NCI-H1436 (cell line): ENCODE results near the gene ZNF618.

Experiments used
- DNase-seq: peaks from one replicate; lab custom pipeline; 2025; lab: John Stamatoyannopoulos, UW

The ZNF618 gene

DNA sequence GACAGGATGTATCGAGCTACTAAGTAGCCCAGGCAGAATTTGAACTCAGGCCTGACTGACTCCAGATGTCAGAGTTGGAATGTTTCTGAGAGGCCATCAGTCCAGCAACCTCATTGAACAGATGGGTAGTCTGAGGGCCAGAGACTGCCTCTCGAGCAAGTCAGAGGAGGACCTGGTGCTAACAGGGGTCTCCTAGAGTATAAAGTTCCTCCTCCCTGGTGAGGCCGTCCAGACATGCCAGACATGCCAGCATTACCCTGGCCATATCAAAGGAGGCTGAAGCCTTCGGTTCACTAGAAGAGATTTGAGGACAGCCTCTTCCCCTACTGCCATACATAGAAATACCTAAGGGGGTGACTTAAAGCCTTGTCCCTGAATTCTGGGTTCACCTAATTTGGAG, 81.2 kb downstream of the ZNF618 start:
- no peak for DNase-seq

DNA sequence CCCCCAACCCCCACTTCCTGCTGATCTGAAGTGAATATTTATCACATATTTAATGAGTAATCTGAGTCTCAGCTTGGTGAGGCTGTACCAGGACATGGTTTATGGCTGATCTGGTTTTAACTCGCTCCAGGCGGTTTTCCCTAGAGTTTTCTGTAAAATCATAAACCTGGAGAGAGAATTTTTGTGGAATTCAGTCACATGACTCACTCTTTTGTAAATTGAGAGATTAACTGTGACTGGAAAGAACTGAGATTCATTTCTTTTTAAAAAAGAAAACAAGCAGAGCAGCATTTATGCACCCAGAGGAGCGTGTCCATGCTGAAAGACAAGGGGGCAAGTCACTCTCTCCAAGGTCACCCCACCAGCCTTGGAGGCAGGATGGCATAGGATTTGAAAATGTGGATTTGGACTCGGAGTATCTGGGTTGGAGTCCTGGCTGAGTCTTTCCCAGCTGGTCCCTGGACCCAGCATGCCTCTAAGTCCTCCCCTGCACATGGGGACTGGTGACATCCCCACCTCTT, 81.8 kb downstream of the ZNF618 start:
- DNase-seq: no peak

DNA sequence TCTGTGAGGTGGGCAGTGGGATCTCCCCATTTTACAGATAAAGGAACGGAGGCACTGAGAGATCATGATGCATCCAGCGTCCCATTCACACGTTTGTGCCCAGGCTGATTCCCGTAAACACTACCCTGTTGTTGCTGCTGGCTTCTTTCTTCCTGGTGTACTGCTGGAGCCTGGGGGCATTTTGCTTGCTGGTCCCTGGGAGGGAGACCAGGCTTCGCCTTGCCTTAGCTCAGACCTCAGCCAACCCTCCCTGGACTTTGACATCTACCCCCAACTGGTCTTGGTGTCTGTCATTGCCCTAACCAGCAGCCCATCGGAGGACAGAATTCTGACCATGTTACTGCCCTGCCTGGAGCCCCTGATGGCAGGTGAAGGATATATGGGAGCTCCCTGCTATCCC, 82.4 kb downstream of the ZNF618 start:
- DNase-seq: no peak

DNA sequence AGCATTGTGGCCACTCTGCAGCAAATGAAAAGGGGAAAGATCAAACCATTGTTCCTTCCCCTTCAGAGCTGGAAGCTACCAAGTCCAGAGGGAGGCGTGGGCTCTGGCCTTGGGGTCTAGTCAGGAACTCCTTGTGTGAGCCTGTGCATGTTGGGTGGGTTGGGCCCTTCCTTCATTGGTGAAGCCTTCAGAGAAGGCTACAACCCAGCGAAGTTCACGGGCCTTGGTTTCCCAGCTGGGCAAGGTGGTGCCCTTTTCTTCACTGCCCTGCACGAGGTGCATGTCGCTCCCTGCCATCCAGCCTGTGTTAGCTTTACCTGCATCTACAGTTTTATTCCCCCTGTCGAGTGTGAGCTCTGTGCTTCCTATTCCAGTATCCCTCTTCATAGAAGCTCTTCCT, 84.7 kb downstream of the ZNF618 start:
- DNase-seq: no peak

DNA sequence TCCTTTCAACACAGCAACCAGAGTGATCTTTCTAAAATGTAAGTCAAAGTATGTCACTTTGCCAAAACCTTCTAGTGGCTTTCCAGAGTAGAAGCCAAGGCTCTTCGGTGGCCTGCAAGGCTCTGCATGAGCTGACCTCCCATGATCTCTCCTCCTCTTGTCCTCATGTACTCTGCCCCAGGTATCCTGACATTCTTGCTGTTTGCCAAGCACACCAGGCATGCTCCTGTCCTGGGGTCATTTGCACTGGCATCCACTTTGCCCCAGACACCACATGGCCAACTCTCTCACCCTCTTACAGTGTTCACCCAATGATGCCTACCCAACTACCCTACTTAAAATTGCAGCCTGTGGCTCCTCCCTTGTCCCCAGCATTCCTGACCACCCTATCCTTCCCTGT, 86.3 kb downstream of the ZNF618 start:
- no peak for DNase-seq

DNA sequence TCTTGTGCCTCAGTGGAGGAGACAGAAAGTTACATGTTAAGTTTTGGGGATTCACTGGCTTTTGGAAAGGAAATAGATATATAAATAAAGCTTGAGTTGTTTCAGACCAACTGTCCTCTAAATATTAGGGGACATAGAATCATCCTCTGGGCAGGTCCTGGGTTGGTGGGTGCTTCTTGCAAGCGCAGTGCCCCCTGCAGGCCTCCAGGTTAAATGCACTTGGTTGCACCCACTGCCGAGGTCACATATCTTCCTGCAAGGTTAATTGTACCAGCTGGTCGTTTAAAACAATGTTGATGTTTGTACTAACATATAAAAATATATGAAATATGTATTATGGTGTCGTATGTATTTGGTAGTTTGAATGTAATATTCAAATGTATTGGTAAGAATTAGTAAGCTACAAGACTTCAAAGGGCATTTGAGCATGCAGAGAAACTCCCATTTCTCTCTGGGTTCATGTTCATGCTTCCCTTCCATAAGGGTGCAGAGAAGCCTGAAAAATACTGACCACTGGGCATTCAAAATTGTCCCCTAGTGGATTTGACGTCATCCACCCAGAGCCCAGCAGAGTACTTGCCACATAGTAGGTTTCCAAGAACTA, 87.0 kb downstream of the ZNF618 start:
- DNase-seq: no peak

DNA sequence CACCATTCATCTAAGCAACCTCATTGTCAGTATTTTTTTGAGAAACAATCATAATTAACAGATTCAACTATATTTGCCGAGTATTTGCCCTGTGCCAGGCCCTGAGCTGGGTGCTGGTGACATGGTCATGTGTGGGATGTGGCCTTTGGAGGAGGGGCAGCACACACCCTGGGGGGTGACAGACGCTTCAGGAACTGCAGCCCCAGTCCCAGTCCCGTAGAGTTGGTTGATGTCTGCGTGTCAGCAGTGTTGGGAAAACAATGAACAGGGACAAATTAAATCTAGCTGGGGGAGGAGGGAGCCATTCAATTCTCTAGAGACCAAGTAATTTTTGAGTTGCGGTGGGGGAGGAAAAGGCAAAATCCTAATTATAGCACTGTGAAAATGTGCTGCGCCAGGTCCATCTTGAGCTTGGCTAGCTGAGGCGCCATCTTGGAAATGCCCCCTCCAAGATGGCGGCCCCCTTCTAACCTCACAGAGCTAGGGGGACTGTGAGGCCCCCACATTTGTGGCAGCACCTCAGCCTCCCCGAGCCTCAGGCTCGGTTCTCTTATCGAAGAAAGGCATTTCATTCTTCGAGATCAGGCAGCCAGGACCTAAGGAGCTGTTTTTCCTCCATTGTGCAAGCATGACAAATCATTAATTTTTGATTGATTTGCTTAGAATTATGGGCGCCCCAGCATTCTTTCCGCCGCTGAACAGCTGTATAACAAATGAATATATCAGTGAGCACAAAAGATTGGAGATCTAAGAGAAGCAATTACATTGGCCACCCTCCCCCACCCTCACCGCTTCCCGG, 87.8 kb downstream of the ZNF618 start:
- DNase-seq: no peak

DNA sequence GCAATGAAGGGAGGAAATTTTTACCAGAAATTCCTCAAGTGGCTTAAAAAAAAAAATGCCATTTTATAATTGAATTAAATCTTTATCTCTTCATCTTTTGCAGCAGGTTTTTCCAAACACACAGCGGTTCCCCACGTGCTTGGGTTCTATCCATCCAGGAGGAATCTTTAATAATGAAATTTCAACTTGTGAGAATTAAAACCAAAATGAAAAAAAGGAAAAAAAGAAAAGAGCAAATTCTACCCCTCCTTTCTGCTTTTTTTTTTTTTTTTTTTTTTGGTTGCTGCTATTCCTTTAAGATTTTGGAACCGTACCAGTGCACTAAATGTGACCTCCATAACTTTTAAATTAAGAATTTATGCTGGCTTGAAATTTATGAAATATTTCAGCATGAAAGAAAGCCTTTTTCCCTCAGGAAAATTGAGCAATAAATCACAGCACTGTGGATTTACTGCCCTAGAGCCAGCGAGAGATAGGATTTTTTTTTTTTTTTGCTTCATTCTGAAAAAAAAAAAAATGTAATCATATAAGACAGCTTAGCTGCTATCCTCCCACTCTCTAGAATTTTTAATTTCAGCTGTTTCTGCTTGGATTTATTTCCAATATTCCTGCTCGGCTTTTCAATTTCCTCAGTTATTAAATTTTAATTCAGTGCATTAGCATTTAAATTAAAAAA, 88.5 kb downstream of the ZNF618 start:
- DNase-seq: no peak

DNA sequence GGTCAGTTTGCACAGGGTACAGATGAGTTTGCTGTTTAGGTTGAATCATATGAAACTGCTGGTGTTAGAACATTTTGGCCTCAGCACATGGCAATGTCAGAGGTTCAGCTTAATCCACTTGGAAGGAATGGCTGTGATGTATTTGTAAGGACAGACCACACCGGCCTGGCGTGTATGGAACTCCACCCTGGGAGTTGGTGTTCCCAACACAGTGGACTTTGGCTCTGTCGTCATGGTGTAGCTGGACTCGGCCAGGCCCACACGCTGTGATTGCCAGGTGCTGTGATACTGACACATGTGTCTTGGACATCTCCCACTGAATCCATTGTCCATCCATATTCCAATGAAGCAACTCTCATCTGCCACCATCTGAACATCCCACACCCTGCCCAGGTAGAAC, 90.3 kb downstream of the ZNF618 start:
- DNase-seq: no peak

DNA sequence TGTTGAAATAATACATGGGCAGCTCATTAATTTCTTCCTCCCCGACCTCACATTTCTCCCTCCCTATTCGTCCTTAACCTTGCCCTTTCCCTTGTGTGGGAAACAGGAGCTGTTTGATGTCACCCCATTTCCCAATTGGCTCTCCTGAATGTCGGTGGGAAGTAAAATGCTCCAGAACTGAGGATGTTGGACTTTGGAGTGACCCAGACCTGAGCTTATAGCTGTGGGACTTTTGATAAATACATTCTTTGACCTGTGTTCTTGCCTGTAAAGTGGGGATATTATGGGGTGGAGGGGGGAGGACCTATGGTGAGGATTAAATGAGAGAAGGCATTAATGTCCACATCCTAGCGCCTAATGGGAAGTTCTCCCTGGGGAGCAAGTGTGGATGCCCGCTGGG, 91.3 kb downstream of the ZNF618 start:
- DNase-seq: no peak

DNA sequence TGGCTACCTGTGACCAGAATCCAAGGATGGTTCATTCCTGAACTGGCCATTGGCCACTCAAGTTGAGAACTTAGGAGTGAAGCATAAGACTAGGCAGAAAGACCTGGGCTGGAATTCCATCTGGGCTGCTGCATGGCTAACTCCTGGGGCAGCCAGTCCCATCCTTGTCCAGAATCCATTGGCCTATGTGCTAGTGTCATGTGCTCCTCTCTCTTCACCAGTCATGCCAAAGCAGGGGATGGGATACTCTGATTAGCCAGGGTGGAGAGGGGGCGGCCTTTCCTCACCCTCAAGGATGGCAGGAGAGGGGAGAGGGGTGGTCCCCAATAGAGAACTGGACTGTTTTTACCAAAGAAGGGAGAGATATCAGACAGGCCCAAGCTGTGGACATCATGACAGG, 93.2 kb downstream of the ZNF618 start:
- DNase-seq: no peak

DNA sequence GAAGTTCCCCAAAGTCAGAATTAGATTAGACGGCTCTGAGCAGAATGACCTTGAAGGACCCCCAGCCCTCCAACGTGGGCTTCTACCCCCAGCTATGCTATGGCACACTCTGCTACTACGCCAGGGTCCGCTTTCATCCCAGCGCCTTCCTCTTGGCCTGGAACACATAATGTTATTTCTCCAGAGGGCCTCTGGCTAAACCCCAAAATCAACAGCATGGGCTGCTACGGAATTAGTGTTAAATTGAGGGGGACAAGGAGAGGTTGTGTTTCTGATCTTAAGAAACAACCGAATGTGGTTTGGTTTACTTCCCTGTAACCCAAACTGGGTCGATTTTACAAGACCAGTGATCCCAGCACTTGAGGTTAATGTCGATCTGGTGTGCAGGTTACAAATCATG, 97.1 kb downstream of the ZNF618 start:
- no peak for DNase-seq

DNA sequence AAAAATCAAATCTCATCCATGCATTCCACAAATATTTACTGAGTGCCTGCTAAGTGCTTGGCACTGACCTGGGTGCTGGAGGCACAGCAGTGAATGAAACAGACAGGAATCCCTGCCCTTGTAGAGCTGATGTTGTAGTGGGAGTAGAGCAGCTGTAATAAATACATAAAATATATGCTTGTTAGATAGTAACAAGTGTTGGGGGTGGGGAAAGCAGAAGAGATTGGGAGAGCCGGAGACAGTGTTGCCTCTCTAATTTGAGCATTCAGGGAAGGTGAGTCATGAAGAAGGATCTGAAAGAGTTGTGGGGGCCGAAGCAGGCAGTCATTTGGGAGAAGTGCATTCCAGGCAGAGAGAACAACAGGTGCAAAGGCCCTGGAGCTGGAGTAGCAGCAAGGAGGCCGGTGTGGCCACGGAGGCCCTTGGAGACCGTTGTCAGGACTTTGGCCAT, 97.9 kb downstream of the ZNF618 start:
- no peak for DNase-seq

DNA sequence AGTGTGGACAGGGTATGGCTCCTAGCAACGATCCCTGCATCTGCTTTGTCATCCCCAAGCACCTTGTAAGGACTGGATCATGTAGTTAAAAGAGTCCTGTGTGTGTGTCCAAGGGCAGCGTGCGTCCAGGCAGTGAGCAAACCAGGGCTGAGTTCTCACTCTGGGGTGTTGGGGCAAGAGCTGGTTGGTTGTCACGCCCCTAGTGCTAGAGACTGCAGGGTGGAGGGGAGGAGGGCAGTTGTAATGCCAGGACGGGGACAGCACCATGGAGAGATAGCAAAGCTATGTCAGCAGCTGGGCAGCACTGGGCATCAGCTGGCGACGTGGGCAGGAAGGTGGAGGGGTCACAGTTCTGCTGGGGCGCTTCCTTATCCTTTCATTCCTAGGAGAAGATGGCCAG, 100.8 kb downstream of the ZNF618 start:
- no peak for DNase-seq

DNA sequence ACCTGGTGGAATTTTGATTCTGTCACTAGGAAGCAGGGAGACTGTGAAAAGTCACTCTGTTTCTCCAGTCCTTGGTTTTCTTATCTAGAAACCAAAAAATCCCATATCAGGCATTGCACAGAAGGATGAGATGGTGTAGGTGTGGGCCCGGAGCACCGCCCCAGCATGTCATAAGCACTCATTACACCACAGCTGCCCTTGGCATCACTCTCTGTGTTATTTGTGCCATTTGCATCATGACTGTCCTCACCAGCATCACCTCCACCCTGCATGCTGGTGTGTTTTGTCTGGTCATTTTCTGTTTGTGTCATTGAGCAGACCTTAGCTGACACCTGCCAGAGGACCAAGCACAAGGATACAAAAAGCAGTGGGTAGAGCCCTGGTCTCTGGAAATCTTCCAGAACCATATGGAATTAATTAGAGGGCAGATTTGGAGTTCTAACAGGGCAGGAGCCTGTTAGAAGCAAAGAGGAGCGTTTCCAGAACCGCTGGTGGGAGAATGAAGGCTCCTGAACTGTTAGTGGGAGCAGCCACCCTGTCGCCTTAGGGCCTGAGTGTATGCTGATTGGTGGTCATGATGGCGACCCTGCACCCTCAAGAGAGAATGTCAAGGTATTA, 102.7 kb downstream of the ZNF618 start:
- no peak for DNase-seq

DNA sequence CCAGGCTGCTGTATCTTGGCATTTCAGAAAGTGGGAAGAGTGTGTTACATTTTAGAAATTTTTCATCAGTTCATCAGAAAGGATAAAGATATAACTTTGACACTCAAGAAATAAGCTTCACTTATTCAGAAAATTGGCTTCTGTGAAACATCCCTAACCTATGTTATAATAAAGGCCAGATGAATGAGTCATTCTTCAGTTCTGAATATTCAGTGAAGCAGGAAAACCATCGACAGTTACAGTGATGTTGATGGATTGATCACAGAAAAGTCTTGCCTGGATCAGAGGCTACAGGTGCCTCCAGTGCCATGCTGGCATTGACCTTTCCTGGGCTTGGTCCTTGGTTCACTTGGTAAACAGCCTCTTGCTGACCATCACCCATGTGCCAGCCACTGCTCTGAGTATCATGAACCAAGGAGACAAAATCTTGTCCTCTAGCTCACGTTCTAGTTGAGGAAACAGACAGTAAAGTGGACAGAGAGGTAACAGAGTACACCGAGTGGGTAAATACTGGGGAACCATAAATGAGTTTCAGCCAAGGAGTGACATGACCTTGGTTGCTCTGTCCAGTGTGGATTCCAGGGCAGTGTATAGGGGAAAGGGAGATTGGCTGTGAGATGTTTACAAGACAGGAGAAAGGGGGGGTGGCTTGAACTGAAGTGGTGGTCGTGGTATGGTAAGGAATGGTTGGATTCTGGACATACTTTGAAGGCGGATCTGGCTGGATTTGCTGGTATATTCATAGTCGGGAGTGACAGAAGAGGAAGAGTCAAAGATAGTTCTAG, 103.4 kb downstream of the ZNF618 start:
- DNase-seq: no peak

DNA sequence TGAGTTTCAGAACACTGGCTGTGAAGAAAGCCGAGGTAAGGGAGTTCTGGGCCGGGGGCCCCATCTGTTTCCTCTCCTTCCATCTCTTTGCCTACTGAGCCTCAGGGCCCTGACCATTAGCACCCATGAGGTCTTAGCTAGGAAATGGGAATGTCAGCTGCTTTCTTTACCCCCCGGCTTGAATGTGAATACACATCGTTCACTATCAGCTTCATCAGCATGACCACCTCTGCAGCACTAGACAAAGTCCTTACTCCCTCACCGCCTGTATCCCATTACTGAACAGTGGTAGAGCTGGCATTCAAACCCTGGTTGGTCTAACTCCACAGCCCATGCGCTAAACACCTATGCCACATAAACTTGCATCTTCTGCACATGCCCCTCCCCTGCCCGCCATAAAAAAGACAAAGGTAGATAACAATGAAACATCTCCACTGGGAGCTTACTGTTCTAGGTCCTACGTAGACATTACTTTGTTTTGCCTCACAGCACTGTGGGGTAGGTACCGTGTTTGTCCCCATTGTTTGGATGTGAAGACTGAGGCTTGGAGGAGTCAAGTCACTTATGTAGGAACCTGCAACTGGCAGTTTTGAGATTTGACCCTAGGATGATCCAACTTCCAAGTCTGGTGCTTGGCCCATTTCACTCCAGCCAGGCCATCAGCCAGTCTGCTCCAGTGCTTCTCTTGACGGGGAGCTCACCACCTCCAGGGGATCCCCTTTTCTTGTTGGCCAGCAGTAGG, 108.7 kb downstream of the ZNF618 start:
- DNase-seq: no peak

DNA sequence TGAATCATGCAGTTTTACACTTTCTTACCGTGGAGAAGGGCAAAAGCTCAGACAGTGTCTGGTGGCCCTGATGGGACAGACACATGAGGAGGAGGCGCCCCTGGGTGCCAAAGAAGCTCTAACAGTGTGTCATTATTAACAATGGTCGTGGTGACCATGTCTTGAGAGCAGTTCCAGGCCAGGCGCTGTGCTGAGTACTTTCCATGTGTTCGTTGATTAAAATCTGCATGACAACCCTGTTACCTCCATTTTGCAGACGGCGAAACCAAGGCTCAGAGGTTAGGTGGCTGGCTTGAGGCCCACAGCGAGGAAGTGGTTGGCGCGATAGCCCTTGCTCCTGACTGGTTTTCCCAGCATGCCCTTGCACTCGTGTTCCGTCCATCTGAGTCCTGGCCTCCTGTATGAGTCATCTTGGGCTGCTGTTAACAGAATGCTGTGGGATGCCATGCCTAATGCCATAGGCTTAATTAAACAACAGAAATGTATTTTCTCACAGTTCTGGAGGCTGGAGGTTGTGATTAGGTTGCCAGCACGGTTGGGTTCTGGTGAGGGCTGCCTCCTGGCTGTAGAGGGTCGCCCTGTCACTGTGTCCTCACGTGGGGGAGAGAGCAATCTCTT, 110.0 kb downstream of the ZNF618 start:
- no peak for DNase-seq

DNA sequence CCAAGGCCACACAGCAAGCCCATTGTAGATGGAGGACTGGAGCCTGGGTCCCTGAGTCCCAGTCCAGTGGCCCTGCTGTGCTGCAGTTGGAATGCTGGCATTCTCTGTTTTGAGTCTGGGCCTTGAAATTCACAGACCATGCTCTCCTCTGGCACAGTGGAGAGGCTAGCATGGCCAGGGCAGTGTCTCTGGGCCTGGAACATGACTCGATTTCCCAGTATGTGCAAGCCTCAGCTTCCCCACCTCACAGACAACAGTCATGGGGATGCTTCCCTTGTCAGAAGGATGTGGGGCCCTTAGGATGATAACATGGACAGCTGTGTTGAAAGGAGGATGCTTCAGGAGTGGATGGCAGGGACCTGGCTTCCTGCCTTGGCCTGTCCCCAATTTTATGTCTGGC, 110.8 kb downstream of the ZNF618 start:
- no peak for DNase-seq

DNA sequence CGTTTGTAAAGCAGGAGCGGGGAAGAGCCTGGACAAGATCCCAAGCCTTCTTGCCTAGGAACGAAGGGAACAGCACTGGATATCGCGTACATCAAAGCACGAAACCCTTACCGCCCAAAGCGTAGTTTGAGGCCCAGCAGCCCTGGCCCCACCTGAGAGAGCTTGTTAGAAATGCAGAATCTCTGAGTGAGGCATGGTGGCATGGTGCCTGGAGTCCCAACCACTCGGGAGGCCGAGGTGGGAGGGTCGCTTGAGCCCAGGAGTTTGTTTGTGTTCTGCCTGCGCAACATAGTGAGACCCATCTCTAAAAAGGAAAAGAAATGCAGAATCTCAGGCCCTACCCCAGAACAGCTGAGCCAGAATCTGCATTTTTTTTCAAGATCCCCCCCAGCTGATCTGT, 111.4 kb downstream of the ZNF618 start:
- DNase-seq: no peak
